PC-9 (cell line): ENCODE data around the gene PLEKHA5. TPM values are rescaled to one million over a fixed set of nuclear protein-coding genes. Genes with fewer than 3 reads are reported as not detected.

Experiments used
- BruUV-seq: library from RNA; stranded (reverse); fragments of 400-500 nt; replicated peaks from 2 replicates; lab custom pipeline; 2021; lab: Mats Ljungman, UMichigan
- CTCF ChIA-PET: fragments of 300-600 bp; sonication (Branson Sonifier 250); formaldehyde crosslinking; loops from one replicate; lab custom pipeline; 2022; ENCODE audit warnings: antibody characterized with exemption; lab: Charles Lee
- POLR2A ChIA-PET: fragments of 300-600 bp; sonication (Branson Sonifier 250); formaldehyde crosslinking; loops from one replicate; lab custom pipeline; 2022; ENCODE audit warnings: antibody characterized with exemption; ENCODE audit not compliant: unreplicated experiment; lab: Charles Lee
- DNase-seq, 2 experiments: peaks; one replicate each; pipeline versions ENCODE4 v3.0.0 to v3.0.0-alpha.2; 2015 to 2022; ENCODE audit warnings: mixed read lengths in 1 of 2
- H2AFZ ChIP-seq: fragments of 200-600 bp; sonication (generic); 2 replicates; pipeline ENCODE4 v1.8.1; 2017; ENCODE audit warnings: antibody characterized with exemption
- H3F3A ChIP-seq: fragments of 200-600 bp; sonication (generic); 2 replicates; pipeline ENCODE4 v1.8.1; 2017; ENCODE audit warnings: antibody characterized with exemption, mild to moderate bottlenecking, low read depth; ENCODE audit not compliant: insufficient read depth
- H3K27ac ChIP-seq: fragments of 200-600 bp; sonication (generic); 2 replicates; pipeline ENCODE4 v1.6.1; 2016; ENCODE audit warnings: mixed run types
- H3K27me3 ChIP-seq: fragments of 200-600 bp; sonication (generic); 2 replicates; pipeline ENCODE4 v1.6.1; 2016; ENCODE audit warnings: low read depth, mixed run types; ENCODE audit not compliant: insufficient read depth
- H3K36me3 ChIP-seq: fragments of 200-600 bp; sonication (generic); 2 replicates; pipeline ENCODE4 v1.6.1; 2016; ENCODE audit warnings: low read depth, mixed run types
- H3K4me1 ChIP-seq: fragments of 200-600 bp; sonication (generic); replicated peaks from 2 replicates; pipeline ENCODE4 v1.6.1; 2016; ENCODE audit warnings: mixed run types; ENCODE audit not compliant: insufficient read depth
- H3K4me2 ChIP-seq: fragments of 200-600 bp; sonication (generic); 2 replicates; pipeline ENCODE4 v1.6.1; 2017; ENCODE audit warnings: mixed run types
- H3K4me3 ChIP-seq: fragments of 200-600 bp; sonication (generic); 2 replicates; pipeline ENCODE4 v1.6.1; 2016; ENCODE audit warnings: mixed run types
- H3K79me2 ChIP-seq: fragments of 200-600 bp; sonication (generic); 2 replicates; pipeline ENCODE4 v1.6.1; 2017; ENCODE audit warnings: low read depth, mixed run types
- H3K9me2 ChIP-seq: fragments of 200-600 bp; sonication (generic); 2 replicates; pipeline ENCODE4 v1.8.1; 2017; ENCODE audit warnings: mild to moderate bottlenecking; ENCODE audit not compliant: insufficient read depth
- H3K9me3 ChIP-seq: fragments of 200-600 bp; sonication (generic); 2 replicates; pipeline ENCODE4 v1.8.1; 2016; ENCODE audit warnings: low read depth; ENCODE audit not compliant: insufficient read depth
- H4K20me1 ChIP-seq: fragments of 200-600 bp; sonication (generic); 2 replicates; pipeline ENCODE4 v1.8.1; 2017; ENCODE audit not compliant: insufficient read depth
- EZH2 ChIP-seq: fragments of 200-600 bp; sonication (generic); IDR thresholded peaks from 2 replicates; pipeline ENCODE4 v1.8.0; 2017; ENCODE audit warnings: antibody characterized with exemption, low read depth
- intact Hi-C: fragments of 100-400 bp; cut with micrococcal nuclease; formaldehyde crosslinking; loops from one replicate; pipeline ENCODE4 v1.10.0; 2022; ENCODE audit not compliant: unreplicated experiment
- total RNA-seq: library from RNA; stranded (reverse); gene quantifications from 2 replicates; pipeline ENCODE4 v1.2.3, GENCODE V29; 2021
- TF ChIP-seq, protein P1 (sequence below): fragments of 200-600 bp; sonication (generic); conservative IDR thresholded peaks from 2 replicates; pipeline ENCODE4 v1.6.1; 2017; ENCODE audit warnings: mixed run types, antibody characterized with exemption, mild to moderate bottlenecking, moderate library complexity

PLEKHA5 gene
- total RNA-seq, 1 experiment from 2014 or later: 54.1 TPM

DNA sequence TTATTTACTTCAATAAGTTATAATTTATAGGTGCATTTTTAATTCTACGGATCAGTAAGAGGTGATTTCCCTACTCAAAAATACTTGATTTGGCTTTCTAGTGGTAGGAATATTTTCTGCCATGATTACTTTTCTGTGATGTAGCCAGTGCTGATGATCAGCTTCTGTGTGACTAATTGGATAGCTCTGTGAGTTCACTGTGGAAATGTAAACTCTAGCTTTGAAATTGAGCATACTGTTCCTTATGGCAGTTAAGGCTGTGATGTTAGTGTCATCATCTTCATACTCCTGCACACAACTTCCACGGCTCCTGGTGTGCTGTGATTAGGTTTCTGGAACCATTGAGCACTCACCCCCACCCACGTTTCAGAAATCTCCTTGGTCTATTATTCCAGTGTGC lies 48.2 kb downstream of the PLEKHA5 start:
- H3K9me2 ChIP-seq: no peaks in the 10 kb centered on the region
- no peaks in the 10 kb centered on the region for H3K9me3 ChIP-seq
- CTCF ChIA-PET: interaction anchor here (0.6 kb wide), 1 partner anchor 84 kb away, joined by 8 read pairs; no protein-coding TSS in a partner anchor
- intact Hi-C loops: no loop called here
- POLR2A ChIA-PET: interaction anchor here (0.6 kb wide), 1 partner anchor 277 kb away, joined by 3 read pairs; no protein-coding TSS in a partner anchor
- H3F3A ChIP-seq: no peaks in the 10 kb centered on the region; the same call in 1 of the 2 replicates
- no peak overlapping the region for H2AFZ ChIP-seq
- no peak overlapping the region for H3K4me2 ChIP-seq
- no peak overlapping the region for H3K27ac ChIP-seq
- no peaks in the 10 kb centered on the region for H3K36me3 ChIP-seq
- H4K20me1 ChIP-seq: no peaks in the 10 kb centered on the region
- TF ChIP-seq EZH2: no peak
- TF ChIP-seq, protein P1, sequence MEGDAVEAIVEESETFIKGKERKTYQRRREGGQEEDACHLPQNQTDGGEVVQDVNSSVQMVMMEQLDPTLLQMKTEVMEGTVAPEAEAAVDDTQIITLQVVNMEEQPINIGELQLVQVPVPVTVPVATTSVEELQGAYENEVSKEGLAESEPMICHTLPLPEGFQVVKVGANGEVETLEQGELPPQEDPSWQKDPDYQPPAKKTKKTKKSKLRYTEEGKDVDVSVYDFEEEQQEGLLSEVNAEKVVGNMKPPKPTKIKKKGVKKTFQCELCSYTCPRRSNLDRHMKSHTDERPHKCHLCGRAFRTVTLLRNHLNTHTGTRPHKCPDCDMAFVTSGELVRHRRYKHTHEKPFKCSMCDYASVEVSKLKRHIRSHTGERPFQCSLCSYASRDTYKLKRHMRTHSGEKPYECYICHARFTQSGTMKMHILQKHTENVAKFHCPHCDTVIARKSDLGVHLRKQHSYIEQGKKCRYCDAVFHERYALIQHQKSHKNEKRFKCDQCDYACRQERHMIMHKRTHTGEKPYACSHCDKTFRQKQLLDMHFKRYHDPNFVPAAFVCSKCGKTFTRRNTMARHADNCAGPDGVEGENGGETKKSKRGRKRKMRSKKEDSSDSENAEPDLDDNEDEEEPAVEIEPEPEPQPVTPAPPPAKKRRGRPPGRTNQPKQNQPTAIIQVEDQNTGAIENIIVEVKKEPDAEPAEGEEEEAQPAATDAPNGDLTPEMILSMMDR: no peak
- no TSS peak for BruUV-seq
- H3K79me2 ChIP-seq: no peaks in the 10 kb centered on the region
- no peak for DNase-seq
- H3K4me1 ChIP-seq: no peaks in the 10 kb centered on the region
- H3K4me3 ChIP-seq: no peak overlapping the region
- no peaks in the 10 kb centered on the region for H3K27me3 ChIP-seq

DNA sequence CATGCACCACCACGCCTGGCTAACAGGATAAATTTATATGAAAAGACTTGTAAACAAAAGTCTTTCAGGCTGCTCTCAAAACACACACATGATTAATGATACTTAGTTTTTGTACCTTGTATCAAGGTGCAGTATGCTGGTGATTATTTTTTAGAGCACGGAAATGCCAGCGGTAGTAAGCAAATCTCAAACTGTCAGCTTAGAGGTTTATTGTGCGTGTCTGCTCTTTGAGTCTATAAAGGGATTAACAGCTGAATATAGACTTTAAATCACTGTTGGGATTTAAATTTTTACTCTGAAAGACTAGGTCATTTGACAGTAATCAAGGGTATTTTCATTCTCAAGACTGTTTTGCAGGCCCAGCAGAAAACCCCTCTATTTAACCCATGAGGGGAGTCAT lies 50.5 kb downstream of the PLEKHA5 start:
- Histone ChIP-seq H3K9me2 (no peaks in the 10 kb centered on the region), H3K79me2 (no peaks in the 10 kb centered on the region), H3K36me3 (no peaks in the 10 kb centered on the region), H2AFZ (no peak overlapping the region), H3K4me1 (no peaks in the 10 kb centered on the region), H4K20me1 (no peaks in the 10 kb centered on the region), H3K4me2 (no peak overlapping the region), H3F3A (no peaks in the 10 kb centered on the region; the same call in 1 of the 2 replicates), H3K27ac (no peak overlapping the region), H3K27me3 (no peaks in the 10 kb centered on the region), H3K4me3 (no peak overlapping the region), H3K9me3 (no peaks in the 10 kb centered on the region)
- POLR2A ChIA-PET: no interaction called here
- intact Hi-C loops: loop anchor here (10.0 kb wide), 1 partner anchor 595 kb away; no protein-coding TSS in a partner anchor
- CTCF ChIA-PET: no interaction called here
- no peak for TF ChIP-seq EZH2
- TF ChIP-seq, protein P1: no peak
- DNase-seq: no peak
- BruUV-seq: no TSS peak

- ChIA-PET POLR2A (interaction anchor here (0.6 to 0.7 kb wide), 3 partner anchors 52 to 321 kb away, joined by 3 to 5 read pairs (median 4); no protein-coding TSS in a partner anchor), CTCF (interaction anchor here (0.8 kb wide), 1 partner anchor 41 kb away, joined by 7 read pairs; no protein-coding TSS in a partner anchor)
- BruUV-seq: no TSS peak
- Histone ChIP-seq H2AFZ (no peak overlapping the region), H3F3A (no peaks in the 10 kb centered on the region; the same call in 1 of the 2 replicates), H3K4me2 (no peak overlapping the region), H4K20me1 (no peaks in the 10 kb centered on the region), H3K4me3 (no peak overlapping the region), H3K27me3 (no peaks in the 10 kb centered on the region), H3K9me3 (no peaks in the 10 kb centered on the region), H3K4me1 (no peaks in the 10 kb centered on the region), H3K79me2 (no peaks in the 10 kb centered on the region), H3K9me2 (no peaks in the 10 kb centered on the region), H3K36me3 (no peaks in the 10 kb centered on the region), H3K27ac (no peak overlapping the region)
- TF ChIP-seq, protein P1: no peak; the same call in 1 of the 2 replicates
- TF ChIP-seq EZH2: no peak
- intact Hi-C loops: loop anchor here (10.0 kb wide), 1 partner anchor 597 kb away; no protein-coding TSS in a partner anchor
- no peak for DNase-seq
These were observed 52.3 kb downstream of the PLEKHA5 start for GRCh38 chr12:19181666-19182426.
